HG02642 (cell line): ENCODE measurements around the gene TAGLN.

Source experiments
- ATAC-seq: cut with Tn5 transposase; IDR thresholded peaks from one replicate; pipeline ENCODE4 v1.9.1; 2021; ENCODE audit warnings: mild to moderate bottlenecking; ENCODE audit not compliant: unreplicated experiment, poor library complexity

Gene TAGLN

DNA sequence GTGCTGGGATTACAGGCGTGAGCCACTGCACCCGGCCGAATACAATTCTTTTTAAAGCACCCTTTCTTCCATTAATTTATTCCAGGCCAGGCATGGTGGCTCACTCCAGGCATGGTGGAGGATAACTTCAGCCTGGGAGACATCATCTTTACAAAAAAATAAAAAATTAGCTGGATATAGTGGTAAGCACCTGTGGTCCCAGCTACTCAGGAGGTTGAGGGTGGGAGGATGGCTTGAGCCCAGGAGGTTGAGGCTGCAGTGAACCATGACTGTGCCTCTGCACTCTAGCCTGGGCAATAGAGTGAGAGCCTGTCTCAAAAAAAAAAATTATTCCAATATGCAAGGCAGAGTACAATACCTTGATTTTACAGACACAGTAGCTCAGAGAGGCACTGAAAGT, 11.4 kb downstream of the TAGLN start:
- ATAC-seq: no peak

GRCh38 chr11:117212697-117213355, 13.7 kb downstream of the TAGLN start:
- no peak for ATAC-seq

- no peak for ATAC-seq
Measured at GRCh38 chr11:117214404-117215110, 15.4 kb downstream of the TAGLN start.

- ATAC-seq: no peak
Measured at GRCh38 chr11:117217141-117218084, 18.2 kb downstream of the TAGLN start.

GRCh38 chr11:117218133-117218915, 19.2 kb downstream of the TAGLN start:
- no peak for ATAC-seq

DNA sequence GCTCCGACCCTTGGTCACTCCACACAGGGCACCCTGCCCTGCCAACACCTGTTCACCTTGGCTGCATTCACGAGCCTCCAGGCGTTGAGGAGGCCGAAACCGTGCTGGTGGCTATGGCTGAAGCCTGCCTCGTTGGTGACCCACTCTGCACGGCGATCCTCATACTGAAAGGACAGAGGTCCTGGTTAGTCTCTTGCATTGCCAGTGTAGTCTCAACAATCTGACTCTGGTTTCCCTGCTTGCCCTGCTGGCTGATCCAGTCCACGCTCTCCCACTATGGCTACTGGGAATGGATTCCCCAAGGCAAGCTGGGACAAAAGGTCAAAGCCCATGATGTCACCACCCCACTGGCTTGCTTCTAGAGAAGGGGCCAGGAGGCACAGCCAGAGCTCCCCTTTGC, 19.8 kb downstream of the TAGLN start:
- no peak for ATAC-seq

- ATAC-seq: no peak
Measured at GRCh38 chr11:117219455-117219854, 20.3 kb downstream of the TAGLN start.

DNA sequence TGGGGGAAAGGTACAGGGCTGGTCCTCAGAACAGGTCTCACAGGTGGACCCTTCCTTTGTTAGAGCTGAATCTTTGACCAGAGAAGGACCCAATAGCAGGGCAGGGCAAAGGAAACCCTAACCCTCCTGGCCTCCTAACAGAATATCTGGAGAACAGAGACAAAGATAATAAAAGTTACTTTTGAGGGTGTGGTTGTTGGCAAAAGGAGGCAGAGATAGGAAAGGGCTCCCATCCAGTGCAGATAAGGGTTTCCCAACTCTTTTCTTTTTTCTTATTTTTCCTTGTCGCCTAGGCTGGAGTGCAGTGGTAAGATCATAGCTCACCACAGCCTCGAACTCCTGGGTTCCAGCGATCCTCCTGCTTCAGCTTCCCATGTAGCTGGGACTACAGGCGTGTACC, 20.8 kb downstream of the TAGLN start:
- no peak for ATAC-seq

- ATAC-seq: no peak
Measured at GRCh38 chr11:117220568-117220967, 21.4 kb downstream of the TAGLN start.

GRCh38 chr11:117220999-117221774, 22.0 kb downstream of the TAGLN start:
- no peak for ATAC-seq

- ATAC-seq: no peak
Measured at GRCh38 chr11:117221775-117222517, 22.8 kb downstream of the TAGLN start.

GRCh38 chr11:117222991-117223740, 24.0 kb downstream of the TAGLN start:
- no peak for ATAC-seq

GRCh38 chr11:117223741-117224689, 24.8 kb downstream of the TAGLN start:
- no peak for ATAC-seq

DNA sequence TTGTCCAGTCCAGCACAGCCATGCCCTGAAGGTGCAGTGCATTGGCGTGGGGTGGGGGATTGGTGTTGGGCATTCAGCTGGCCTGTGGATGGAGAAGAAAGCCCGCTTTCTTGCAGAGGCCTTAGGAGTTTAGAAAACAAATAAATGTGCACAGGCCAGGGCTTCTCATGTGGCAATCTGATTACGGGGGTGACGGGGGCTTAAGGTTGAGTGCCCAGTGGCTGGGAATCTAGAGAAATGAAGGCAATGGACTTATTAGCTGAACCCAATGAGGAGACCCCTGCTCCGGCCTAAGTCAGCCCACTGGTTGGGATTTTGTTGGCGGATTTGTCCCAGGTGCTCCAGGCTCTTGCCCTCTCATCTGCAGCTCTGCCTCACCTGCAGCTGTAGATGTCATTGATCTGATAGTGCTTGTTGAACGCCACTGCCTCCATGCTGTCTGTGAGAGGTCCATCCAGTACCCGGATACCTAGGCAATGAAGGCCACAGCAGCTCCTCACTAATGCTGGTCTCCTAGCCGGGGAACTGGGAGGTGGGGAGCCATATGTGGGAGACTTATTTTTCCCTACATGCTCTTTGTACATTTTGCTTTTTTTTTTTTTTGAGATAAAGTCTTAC, 26.5 kb downstream of the TAGLN start:
- ATAC-seq: no peak

- peak; percentile 51 for ATAC-seq
Measured at GRCh38 chr11:117226388-117227385, 27.5 kb downstream of the TAGLN start.
